Stimulated activated CD4-positive, alpha-beta T cell treated with anti-CD3 and anti-CD28 coated beads, Interleukin-12 subunit alpha, Interleukin-12 subunit beta, amount 100 ng/mL, for 4 hours (primary cell): ENCODE measurements around the gene CASQ2.

ENCODE experiments used
- DNase-seq: peaks from one replicate; pipeline ENCODE4 v3.0.0-alpha.2; 2020

The CASQ2 gene

GRCh38 chr1:115655916-115656315, 112.6 kb downstream of the CASQ2 start:
- no peak for DNase-seq

GRCh38 chr1:115655306-115655663, 113.2 kb downstream of the CASQ2 start:
- DNase-seq, result no peak

GRCh38 chr1:115654663-115655305, 113.7 kb downstream of the CASQ2 start:
- DNase-seq, result no peak

GRCh38 chr1:115654125-115654524, 114.4 kb downstream of the CASQ2 start:
- DNase-seq, result no peak

GRCh38 chr1:115652236-115652788, 116.2 kb downstream of the CASQ2 start:
- no peak for DNase-seq

- DNase-seq, result no peak
Observed at GRCh38 chr1:115651391-115651790, 117.1 kb downstream of the CASQ2 start.

- no peak for DNase-seq
Observed at GRCh38 chr1:115650961-115651360, 117.6 kb downstream of the CASQ2 start.
